Measurements from ENCODE around the gene SLC26A11.

GRCh38 chr17:80244871-80245509, 24.8 kb downstream of the SLC26A11 start:
- TF ChIP-seq YY1 (IDR thresholded peaks at IDR 0.05; ENCODE audit: insufficient read depth, insufficient read length): no peak
- TF ChIP-seq ZNF274 (IDR thresholded peaks at IDR 0.05; ENCODE audit: low read depth, low read length): no peak
- TF ChIP-seq SUZ12 (IDR thresholded peaks at IDR 0.05; ENCODE audit: extremely low read depth, insufficient read depth, insufficient read length): no peak

Data from NT2/D1 (cell line).